ENCODE data around the gene DOCK10. TPM values are rescaled to one million over a fixed set of nuclear protein-coding genes. Genes with fewer than 3 reads are reported as not detected.

DOCK10 gene
- total RNA-seq, 4 donors from 2014 or later = 8.1 to 35.4 (median 17.2) TPM

DNA sequence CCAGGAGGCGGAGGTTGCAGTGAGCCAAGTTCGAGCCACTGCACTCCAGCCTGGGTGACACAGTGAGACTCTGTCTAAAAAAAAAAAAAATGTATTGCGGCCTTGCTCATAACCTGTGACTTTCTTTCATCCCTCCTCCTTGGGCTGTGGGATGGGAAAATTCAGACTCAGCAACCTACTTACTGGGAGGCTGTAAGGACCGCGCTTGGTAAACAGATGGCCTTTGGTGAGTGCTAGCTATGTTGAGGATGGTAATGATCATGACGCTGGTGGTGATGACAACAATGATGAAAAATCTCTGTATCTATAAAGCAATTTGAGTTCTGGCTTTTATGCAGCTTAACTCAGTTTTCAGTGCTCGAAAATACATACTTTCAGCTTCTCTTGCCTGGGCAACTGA, 261.4 kb downstream of the DOCK10 start:
- Histone ChIP-seq H3K9me3 (no peaks in the 10 kb centered on the region), H3K27ac (no peak overlapping the region), H3K27me3 (no peaks in the 10 kb centered on the region), H3K4me1 (no peaks in the 10 kb centered on the region), H3K4me3 (no peak overlapping the region), H3K36me3 (no peaks in the 10 kb centered on the region)
- 83% methylated on average over 7 of the region's 7 CpGs for WGBS
- DNase-seq (ENCODE audit: low spot score in 2 of 2) = no peak
- TF ChIP-seq, protein P1, sequence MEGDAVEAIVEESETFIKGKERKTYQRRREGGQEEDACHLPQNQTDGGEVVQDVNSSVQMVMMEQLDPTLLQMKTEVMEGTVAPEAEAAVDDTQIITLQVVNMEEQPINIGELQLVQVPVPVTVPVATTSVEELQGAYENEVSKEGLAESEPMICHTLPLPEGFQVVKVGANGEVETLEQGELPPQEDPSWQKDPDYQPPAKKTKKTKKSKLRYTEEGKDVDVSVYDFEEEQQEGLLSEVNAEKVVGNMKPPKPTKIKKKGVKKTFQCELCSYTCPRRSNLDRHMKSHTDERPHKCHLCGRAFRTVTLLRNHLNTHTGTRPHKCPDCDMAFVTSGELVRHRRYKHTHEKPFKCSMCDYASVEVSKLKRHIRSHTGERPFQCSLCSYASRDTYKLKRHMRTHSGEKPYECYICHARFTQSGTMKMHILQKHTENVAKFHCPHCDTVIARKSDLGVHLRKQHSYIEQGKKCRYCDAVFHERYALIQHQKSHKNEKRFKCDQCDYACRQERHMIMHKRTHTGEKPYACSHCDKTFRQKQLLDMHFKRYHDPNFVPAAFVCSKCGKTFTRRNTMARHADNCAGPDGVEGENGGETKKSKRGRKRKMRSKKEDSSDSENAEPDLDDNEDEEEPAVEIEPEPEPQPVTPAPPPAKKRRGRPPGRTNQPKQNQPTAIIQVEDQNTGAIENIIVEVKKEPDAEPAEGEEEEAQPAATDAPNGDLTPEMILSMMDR (IDR thresholded peaks at IDR 0.05) = no peak
- no peak for TF ChIP-seq POLR2AphosphoS5 (IDR thresholded peaks at IDR 0.05)
- TF ChIP-seq POLR2A (IDR thresholded peaks at IDR 0.05) = no peak
- TF ChIP-seq EP300 (IDR thresholded peaks at IDR 0.05) = no peak

GRCh38 chr2:224780106-224780505, 262.2 kb downstream of the DOCK10 start:
- TF ChIP-seq EP300 (IDR thresholded peaks at IDR 0.05) = no peak
- TF ChIP-seq, protein P1 (IDR thresholded peaks at IDR 0.05) = no peak
- no peak for TF ChIP-seq POLR2A (IDR thresholded peaks at IDR 0.05)
- no peak for TF ChIP-seq POLR2AphosphoS5 (IDR thresholded peaks at IDR 0.05)
- Histone ChIP-seq H3K36me3 (no peaks in the 10 kb centered on the region), H3K27me3 (no peaks in the 10 kb centered on the region), H3K4me3 (no peak overlapping the region), H3K9me3 (no peaks in the 10 kb centered on the region), H3K4me1 (no peaks in the 10 kb centered on the region), H3K27ac (no peak overlapping the region)
- DNase-seq (ENCODE audit: low spot score in 2 of 2) = no peak
- 87% methylated on average over 2 of the region's 2 CpGs for WGBS

DNA sequence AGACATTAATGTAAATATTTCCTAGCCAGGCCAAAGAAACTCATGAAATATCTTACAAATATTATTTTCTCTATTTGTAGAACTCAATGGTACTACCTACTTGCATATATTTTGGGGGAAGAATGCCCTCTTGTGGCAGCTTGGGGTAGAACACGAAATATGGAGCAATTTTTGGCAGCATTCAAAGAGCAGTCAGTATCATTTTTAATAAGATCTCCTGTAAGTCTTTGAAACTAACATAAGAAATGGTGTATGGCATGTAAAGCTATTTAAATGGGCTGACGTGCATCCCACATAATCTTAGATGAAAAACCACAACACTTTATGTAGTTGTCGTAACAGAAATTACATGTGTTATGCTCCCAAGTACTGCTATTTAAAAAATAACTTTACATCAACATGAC, 263.8 kb downstream of the DOCK10 start:
- DNase-seq (ENCODE audit: low spot score in 2 of 2) = no peak
- Histone ChIP-seq H3K27me3 (no peaks in the 10 kb centered on the region), H3K27ac (no peak overlapping the region), H3K4me1 (no peaks in the 10 kb centered on the region), H3K4me3 (no peak overlapping the region), H3K9me3 (no peaks in the 10 kb centered on the region), H3K36me3 (no peaks in the 10 kb centered on the region)
- WGBS = 33% methylated on average over 3 of the region's 3 CpGs
- TF ChIP-seq, protein P1 (IDR thresholded peaks at IDR 0.05) = peak; percentile 51 to 71
- no peak for TF ChIP-seq POLR2AphosphoS5 (IDR thresholded peaks at IDR 0.05)

- H3K4me1 ChIP-seq = no peaks in the 10 kb centered on the region
- no peak overlapping the region for H3K4me3 ChIP-seq
- 74% methylated on average over 3 of the region's 3 CpGs for WGBS
- H3K36me3 ChIP-seq = peaks cover 5% of the 10 kb centered on the region
- no peaks in the 10 kb centered on the region for H3K27me3 ChIP-seq
- H3K27ac ChIP-seq = no peak overlapping the region
- DNase-seq (ENCODE audit: low spot score in 2 of 2) = no peak
- no peaks in the 10 kb centered on the region for H3K9me3 ChIP-seq
- TF ChIP-seq POLR2A (IDR thresholded peaks at IDR 0.05) = no peak
- TF ChIP-seq, protein P1 (IDR thresholded peaks at IDR 0.05) = no peak
These were observed 264.7 kb downstream of the DOCK10 start for GRCh38 chr2:224777559-224777930.

- peaks cover 9% of the 10 kb centered on the region for H3K36me3 ChIP-seq
- 85% methylated on average over 6 of the region's 6 CpGs for WGBS
- H3K4me1 ChIP-seq = no peaks in the 10 kb centered on the region
- no peaks in the 10 kb centered on the region for H3K9me3 ChIP-seq
- H3K27ac ChIP-seq = no peak overlapping the region
- no peaks in the 10 kb centered on the region for H3K27me3 ChIP-seq
- H3K4me3 ChIP-seq = no peak overlapping the region
- DNase-seq (ENCODE audit: low spot score in 2 of 2) = no peak
- TF ChIP-seq EP300 (IDR thresholded peaks at IDR 0.05) = no peak
- TF ChIP-seq POLR2A (IDR thresholded peaks at IDR 0.05) = no peak
- TF ChIP-seq, protein P1 (IDR thresholded peaks at IDR 0.05) = no peak
- TF ChIP-seq POLR2AphosphoS5 (IDR thresholded peaks at IDR 0.05) = no peak
These were observed 265.3 kb downstream of the DOCK10 start for GRCh38 chr2:224776795-224777558.

Measured in suprapubic skin (tissue), 4 donors.